ENCODE measurements around the gene BAG3.

BAG3 gene

GRCh38 chr10:119689016-119689580 is 37.9 kb downstream of the BAG3 start:
- H3K36me3 ChIP-seq: no peaks in the 10 kb centered on the region
- no peaks in the 10 kb centered on the region for H3K27me3 ChIP-seq
- DNase-seq: no peak
- no peaks in the 10 kb centered on the region for H3K9me3 ChIP-seq
- peaks cover 12% of the 10 kb centered on the region for H3K4me1 ChIP-seq
- TF ChIP-seq CTCF (IDR thresholded peaks at IDR 0.05; ENCODE audit: low read depth, low read length): no peak
- H3K4me3 ChIP-seq (ENCODE audit: low read depth, low read length): no peak overlapping the region

GRCh38 chr10:119691726-119692125 is 40.5 kb downstream of the BAG3 start:
- no peak for DNase-seq
- Histone ChIP-seq H3K27me3 (no peaks in the 10 kb centered on the region), H3K9me3 (no peaks in the 10 kb centered on the region), H3K4me1 (peaks cover 12% of the 10 kb centered on the region), H3K4me3 (ENCODE audit: low read depth, low read length) (no peak overlapping the region), H3K36me3 (no peaks in the 10 kb centered on the region)
- no peak for TF ChIP-seq CTCF (IDR thresholded peaks at IDR 0.05; ENCODE audit: low read depth, low read length)

- H3K4me3 ChIP-seq (ENCODE audit: low read depth, low read length): no peak overlapping the region
- no peaks in the 10 kb centered on the region for H3K36me3 ChIP-seq
- TF ChIP-seq CTCF (IDR thresholded peaks at IDR 0.05; ENCODE audit: low read depth, low read length): no peak
- peaks cover under 1% of the 10 kb centered on the region for H3K4me1 ChIP-seq
- no peaks in the 10 kb centered on the region for H3K27me3 ChIP-seq
- DNase-seq: no peak
- H3K9me3 ChIP-seq: no peaks in the 10 kb centered on the region
Measured at GRCh38 chr10:119693262-119693957, 42.2 kb downstream of the BAG3 start.

GRCh38 chr10:119694608-119695007 is 43.4 kb downstream of the BAG3 start:
- Histone ChIP-seq H3K9me3 (no peaks in the 10 kb centered on the region), H3K27me3 (no peaks in the 10 kb centered on the region), H3K4me1 (no peaks in the 10 kb centered on the region), H3K4me3 (ENCODE audit: low read depth, low read length) (no peak overlapping the region), H3K36me3 (no peaks in the 10 kb centered on the region)
- DNase-seq: no peak
- no peak for TF ChIP-seq CTCF (IDR thresholded peaks at IDR 0.05; ENCODE audit: low read depth, low read length)

- Histone ChIP-seq H3K27me3 (no peaks in the 10 kb centered on the region), H3K36me3 (no peaks in the 10 kb centered on the region), H3K4me3 (ENCODE audit: low read depth, low read length) (no peak overlapping the region), H3K4me1 (no peaks in the 10 kb centered on the region), H3K9me3 (no peaks in the 10 kb centered on the region)
- no peak for TF ChIP-seq CTCF (IDR thresholded peaks at IDR 0.05; ENCODE audit: low read depth, low read length)
- no peak for DNase-seq
Measured at GRCh38 chr10:119700321-119700954, 49.3 kb downstream of the BAG3 start.

- Histone ChIP-seq H3K9me3 (no peaks in the 10 kb centered on the region), H3K4me1 (no peaks in the 10 kb centered on the region), H3K36me3 (no peaks in the 10 kb centered on the region), H3K27me3 (no peaks in the 10 kb centered on the region), H3K4me3 (ENCODE audit: low read depth, low read length) (no peak overlapping the region)
- no peak for DNase-seq
- TF ChIP-seq CTCF (IDR thresholded peaks at IDR 0.05; ENCODE audit: low read depth, low read length): no peak
Measured at GRCh38 chr10:119701861-119702260, 50.7 kb downstream of the BAG3 start.

All from BE2C (cell line).